Mesendoderm (in vitro differentiated cells): ENCODE results near the gene FBXW10B.
"Not testable (repeated sequence)": the region's sequence is repeated elsewhere in the genome, so short reads cannot be mapped to it uniquely, and the experiment has no call there.

Source experiments
- DNase-seq: peaks from one replicate; pipeline ENCODE4 v3.0.0; 2013
- H2AK5ac ChIP-seq: 2 replicates; pipeline ENCODE4 v1.6.1; 2013; ENCODE audit warnings: low read length, inconsistent platforms
- H2BK120ac ChIP-seq: 2 replicates; pipeline ENCODE4 v1.6.1; 2013; ENCODE audit warnings: low read depth, mild to moderate bottlenecking, low read length, moderate library complexity, mixed read lengths
- H2BK15ac ChIP-seq: replicated peaks from 2 replicates; pipeline ENCODE4 v1.6.1; 2013; ENCODE audit warnings: low read depth, mild to moderate bottlenecking, moderate library complexity
- H2BK5ac ChIP-seq: 2 replicates; pipeline ENCODE4 v1.6.1; 2013; ENCODE audit warnings: low read length, inconsistent platforms
- H3K18ac ChIP-seq: 2 replicates; pipeline ENCODE4 v1.6.1; 2013; ENCODE audit warnings: mild to moderate bottlenecking, low read length, mixed read lengths
- H3K23ac ChIP-seq: one replicate; pipeline ENCODE4 v1.6.1; 2013; ENCODE audit warnings: low read length
- H3K27ac ChIP-seq: 2 replicates; pipeline ENCODE4 v1.5.1; 2013; ENCODE audit warnings: low read depth, mild to moderate bottlenecking, inconsistent platforms, low read length, moderate library complexity
- H3K27me3 ChIP-seq: 2 replicates; pipeline ENCODE4 v1.6.1; 2013; ENCODE audit warnings: low read length, control low read depth, mild to moderate bottlenecking, inconsistent platforms; ENCODE audit not compliant: insufficient read depth, poor library complexity
- H3K36me3 ChIP-seq: 2 replicates; pipeline ENCODE4 v1.6.1; 2013; ENCODE audit warnings: low read length, inconsistent platforms; ENCODE audit not compliant: control insufficient read depth, insufficient read depth
- H3K4ac ChIP-seq: one replicate; pipeline ENCODE4 v1.6.1; 2013; ENCODE audit warnings: low read depth, mild to moderate bottlenecking, low read length, moderate library complexity
- H3K4me1 ChIP-seq: 2 replicates; pipeline ENCODE4 v1.6.1; 2013; ENCODE audit warnings: low read depth, low read length, inconsistent platforms; ENCODE audit not compliant: control insufficient read depth
- H3K4me2 ChIP-seq: 2 replicates; pipeline ENCODE4 v1.6.1; 2013; ENCODE audit warnings: low read length
- H3K4me3 ChIP-seq: 2 replicates; pipeline ENCODE4 v1.5.1; 2013; ENCODE audit warnings: mild to moderate bottlenecking, low read length
- H3K56ac ChIP-seq: one replicate; pipeline ENCODE4 v1.6.1; 2013; ENCODE audit warnings: low read length
- H3K79me1 ChIP-seq: 2 replicates; pipeline ENCODE4 v1.6.1; 2013; ENCODE audit warnings: low read length, inconsistent platforms
- H3K79me2 ChIP-seq: 2 replicates; pipeline ENCODE4 v1.6.1; 2013; ENCODE audit warnings: mild to moderate bottlenecking, low read length; ENCODE audit not compliant: control insufficient read depth, insufficient read depth
- H3K9ac ChIP-seq: 2 replicates; pipeline ENCODE4 v1.6.1; 2013; ENCODE audit warnings: low read length, inconsistent platforms
- H4K5ac ChIP-seq: one replicate; pipeline ENCODE4 v1.6.1; 2013; ENCODE audit warnings: low read length
- H4K8ac ChIP-seq: one replicate; pipeline ENCODE4 v1.6.1; 2013; ENCODE audit warnings: low read depth, mild to moderate bottlenecking, control low read depth, low read length, moderate library complexity
- WGBS: extraction: QIAGEN DNeasy Blood & Tissue Kit; methylation state at CpG from one replicate; pipeline ENCODE4 v1.1.7; 2013; ENCODE audit warnings: low lambda C conversion rate, missing lambda C conversion rate; ENCODE audit not compliant: insufficient coverage; ENCODE audit errors: extremely low coverage; 5-methylcytosine and 5-hydroxymethylcytosine counted together

The FBXW10B gene

DNA sequence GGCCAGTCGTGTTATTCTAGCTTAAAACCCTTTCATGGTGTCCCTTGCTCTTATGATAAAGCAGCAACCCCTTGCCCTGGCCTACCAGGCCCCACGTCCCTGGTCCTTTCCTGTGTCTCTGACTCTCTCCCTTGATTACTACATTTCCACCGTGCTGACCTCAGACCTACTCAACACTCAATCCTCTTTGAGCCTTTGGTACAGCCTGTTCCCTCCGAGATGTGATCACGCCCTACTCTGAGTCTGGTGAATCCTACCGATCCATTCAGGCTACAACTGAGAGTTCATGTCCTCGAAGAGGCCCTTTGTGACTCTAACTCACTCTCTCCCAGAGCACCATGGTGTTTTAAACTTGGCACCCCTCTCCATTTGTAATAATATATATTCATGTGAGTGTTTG is 10.5 kb upstream of the FBXW10B start:
- H3K4me1 ChIP-seq, H3K18ac ChIP-seq, H3K27ac ChIP-seq, H2BK5ac ChIP-seq, H3K4ac ChIP-seq, DNase-seq, H3K79me2 ChIP-seq, H2AK5ac ChIP-seq, H3K4me2 ChIP-seq, H2BK120ac ChIP-seq, H3K56ac ChIP-seq, H4K8ac ChIP-seq, H3K4me3 ChIP-seq, H2BK15ac ChIP-seq, H3K9ac ChIP-seq, H3K36me3 ChIP-seq, H3K27me3 ChIP-seq, H3K23ac ChIP-seq, H4K5ac ChIP-seq, H3K79me1 ChIP-seq: not testable (repeated sequence)
- no CpG with 5 or more reads among the region's 7 CpGs for WGBS

DNA sequence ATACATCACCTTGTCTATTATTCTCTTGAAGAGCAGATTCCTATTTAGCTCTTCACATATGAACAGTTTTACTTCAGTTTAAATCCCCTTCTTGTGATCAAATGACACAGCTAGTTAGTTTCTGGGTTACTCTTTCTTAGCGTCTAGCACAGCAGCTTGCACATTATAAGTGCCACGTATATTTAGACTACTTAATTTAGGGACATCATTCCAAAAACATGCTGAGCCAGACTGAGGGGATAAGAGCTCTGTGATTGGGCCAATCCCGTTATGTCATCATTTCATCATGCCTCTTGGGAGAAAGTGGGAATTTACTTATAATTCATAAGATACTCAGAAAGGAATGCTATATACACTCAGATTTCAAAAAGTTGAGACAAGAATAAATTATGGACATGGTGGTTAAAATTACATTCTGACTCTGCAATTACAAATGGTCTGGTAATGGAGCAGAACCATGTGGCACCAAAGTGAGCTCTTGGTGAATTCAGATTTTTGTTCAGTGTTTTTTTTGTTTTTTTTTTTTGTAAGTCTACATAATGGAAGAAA is 4.2 kb upstream of the FBXW10B start:
- WGBS, result no CpG with 5 or more reads among the region's 3 CpGs
- H3K4ac ChIP-seq, DNase-seq, H3K9ac ChIP-seq, H3K79me2 ChIP-seq, H3K27ac ChIP-seq, H2BK5ac ChIP-seq, H3K27me3 ChIP-seq, H3K36me3 ChIP-seq, H4K5ac ChIP-seq, H3K4me1 ChIP-seq, H2AK5ac ChIP-seq, H2BK120ac ChIP-seq, H4K8ac ChIP-seq, H3K4me2 ChIP-seq, H2BK15ac ChIP-seq, H3K56ac ChIP-seq, H3K79me1 ChIP-seq, H3K18ac ChIP-seq, H3K4me3 ChIP-seq, H3K23ac ChIP-seq: not testable (repeated sequence)

DNA sequence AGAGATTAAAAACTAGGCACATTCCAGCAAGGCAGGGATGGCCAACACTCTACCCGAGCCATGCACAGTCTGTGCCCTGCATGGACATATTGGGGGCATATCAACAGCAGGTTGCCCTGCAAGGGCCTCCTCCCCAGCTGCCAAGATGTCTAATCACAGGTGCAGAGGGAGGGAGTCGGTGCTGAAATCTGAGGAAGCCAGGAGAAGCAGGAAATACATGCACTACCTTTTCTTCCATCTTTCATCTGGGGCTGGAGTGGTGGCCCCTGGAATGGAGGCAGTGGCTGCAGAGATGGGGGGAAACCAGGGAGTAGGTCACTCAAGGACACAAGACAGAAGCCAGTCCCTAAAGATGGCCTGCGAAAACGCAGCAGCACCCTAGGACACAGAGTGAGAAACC is 3.8 kb upstream of the FBXW10B start:
- H3K4me1 ChIP-seq, H2BK120ac ChIP-seq, H2AK5ac ChIP-seq, H3K36me3 ChIP-seq, H3K18ac ChIP-seq, H2BK5ac ChIP-seq, H3K27ac ChIP-seq, H3K79me1 ChIP-seq, H3K56ac ChIP-seq, H2BK15ac ChIP-seq, H3K79me2 ChIP-seq, H3K4me3 ChIP-seq, H4K5ac ChIP-seq, H3K23ac ChIP-seq, H3K9ac ChIP-seq, H3K4ac ChIP-seq, H3K4me2 ChIP-seq, H3K27me3 ChIP-seq, DNase-seq, H4K8ac ChIP-seq: not testable (repeated sequence)
- WGBS, result no CpG with 5 or more reads among the region's 4 CpGs

DNA sequence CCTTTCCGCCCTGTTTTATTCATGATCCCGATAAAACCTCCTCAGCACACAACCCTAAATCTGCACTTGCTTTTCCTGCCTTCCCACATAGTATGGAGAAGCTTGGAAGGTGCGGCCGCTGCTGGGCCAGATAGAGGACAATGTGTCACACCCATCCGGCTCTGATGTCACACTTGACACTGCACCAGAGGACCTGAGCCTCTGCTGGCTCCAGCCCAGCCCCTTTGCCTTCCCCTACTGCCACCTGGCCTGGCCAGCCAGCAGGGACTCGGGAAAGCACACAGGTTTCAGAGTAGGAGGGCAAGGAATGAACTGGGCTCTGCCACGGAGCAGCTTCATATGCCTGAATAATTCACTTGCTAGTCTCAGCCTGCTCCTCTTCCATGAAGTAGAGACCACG is 2.6 kb upstream of the FBXW10B start:
- H4K5ac ChIP-seq, H3K4ac ChIP-seq, H2BK120ac ChIP-seq, H3K56ac ChIP-seq, H2BK15ac ChIP-seq, H2AK5ac ChIP-seq, H3K4me3 ChIP-seq, H3K27me3 ChIP-seq, H3K18ac ChIP-seq, H3K79me1 ChIP-seq, H3K4me1 ChIP-seq, H3K23ac ChIP-seq, H2BK5ac ChIP-seq, H3K79me2 ChIP-seq, H4K8ac ChIP-seq, H3K4me2 ChIP-seq, H3K36me3 ChIP-seq, H3K27ac ChIP-seq, H3K9ac ChIP-seq, DNase-seq: not testable (repeated sequence)
- WGBS, result no CpG with 5 or more reads among the region's 8 CpGs

DNA sequence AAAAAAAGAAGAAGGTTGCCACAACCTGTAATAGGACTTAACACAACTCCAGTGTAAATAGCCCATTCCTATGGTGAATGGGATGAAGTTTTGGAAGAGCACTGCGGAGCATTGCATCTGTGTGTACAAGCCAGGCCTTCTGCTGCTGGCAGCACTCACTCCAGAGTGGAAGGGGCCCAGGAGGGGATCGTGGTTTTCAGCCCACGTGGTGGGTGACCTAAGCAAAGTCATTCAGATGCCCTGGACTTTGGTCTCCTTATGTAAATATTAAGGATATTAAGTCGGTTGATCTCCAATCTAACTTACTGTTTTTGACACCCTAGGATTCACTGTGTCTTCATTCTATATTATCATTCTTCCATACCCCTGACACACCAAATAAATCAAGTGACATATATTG is 2.7 kb downstream of the FBXW10B start:
- not testable (repeated sequence) for H2BK5ac ChIP-seq, DNase-seq, H2BK120ac ChIP-seq, H3K9ac ChIP-seq, H3K23ac ChIP-seq, H3K27me3 ChIP-seq, H3K79me1 ChIP-seq, H3K56ac ChIP-seq, H4K8ac ChIP-seq, H3K18ac ChIP-seq, H2AK5ac ChIP-seq, H3K79me2 ChIP-seq, H2BK15ac ChIP-seq, H3K36me3 ChIP-seq, H3K4me2 ChIP-seq, H3K4me1 ChIP-seq, H4K5ac ChIP-seq, H3K27ac ChIP-seq, H3K4ac ChIP-seq, H3K4me3 ChIP-seq
- whole genome bisulfite sequencing, result no CpG with 5 or more reads among the region's 4 CpGs

DNA sequence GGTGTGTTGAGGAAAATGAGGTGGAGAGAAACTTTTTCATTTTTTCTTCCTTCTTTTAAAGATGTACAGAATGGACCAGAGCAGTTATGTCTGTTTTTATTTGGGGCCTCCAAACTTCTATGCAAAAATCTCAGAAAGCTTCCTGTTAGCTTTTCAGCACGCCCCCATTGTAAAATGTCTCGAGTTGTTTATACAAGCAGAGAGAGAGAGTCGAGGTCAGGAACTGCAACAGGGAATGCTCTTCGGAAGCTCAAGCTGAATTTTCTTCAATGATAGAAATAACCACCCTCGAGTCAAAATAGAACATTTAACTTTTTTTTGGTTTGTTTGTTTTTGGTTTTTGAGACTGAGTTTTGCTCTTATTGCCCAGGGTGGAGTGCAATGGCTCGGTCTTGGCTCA is 3.7 kb downstream of the FBXW10B start:
- not testable (repeated sequence) for DNase-seq, H3K4me2 ChIP-seq, H3K18ac ChIP-seq, H3K4ac ChIP-seq, H2BK120ac ChIP-seq, H2BK5ac ChIP-seq, H3K36me3 ChIP-seq, H3K4me3 ChIP-seq, H3K27me3 ChIP-seq, H3K23ac ChIP-seq, H3K79me1 ChIP-seq, H2BK15ac ChIP-seq, H4K8ac ChIP-seq, H3K56ac ChIP-seq, H3K4me1 ChIP-seq, H4K5ac ChIP-seq, H3K79me2 ChIP-seq, H2AK5ac ChIP-seq, H3K9ac ChIP-seq, H3K27ac ChIP-seq
- no CpG with 5 or more reads among the region's 6 CpGs for WGBS
